ENCODE data around the gene C20orf141.
"Not testable (repeated sequence)": the region's sequence is repeated elsewhere in the genome, so short reads cannot be mapped to it uniquely, and the experiment has no call there.

The C20orf141 gene, protein sequence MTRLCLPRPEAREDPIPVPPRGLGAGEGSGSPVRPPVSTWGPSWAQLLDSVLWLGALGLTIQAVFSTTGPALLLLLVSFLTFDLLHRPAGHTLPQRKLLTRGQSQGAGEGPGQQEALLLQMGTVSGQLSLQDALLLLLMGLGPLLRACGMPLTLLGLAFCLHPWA

DNA sequence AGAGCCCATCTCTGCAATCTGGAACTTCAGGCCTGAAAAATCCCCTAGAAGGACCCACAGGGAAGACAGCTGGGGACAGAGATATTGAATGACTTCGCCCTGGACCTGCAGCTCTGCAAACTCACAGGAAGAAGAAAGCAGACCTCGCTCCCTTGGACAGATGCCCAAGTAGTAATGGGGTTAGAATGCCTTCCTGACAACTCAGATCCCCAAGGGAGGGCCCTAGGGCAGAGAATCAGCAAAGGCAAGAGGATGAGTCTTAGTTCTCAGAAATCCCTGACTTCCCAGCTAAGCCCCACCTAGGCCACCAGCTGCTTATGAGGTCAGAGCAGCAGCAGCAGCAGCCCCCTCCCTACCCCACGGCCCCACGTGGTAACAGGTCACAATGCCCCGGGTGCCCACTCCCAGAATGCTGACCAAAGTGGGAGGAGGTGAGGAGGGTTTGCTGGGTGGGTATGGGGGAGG lies at the start of gene C20orf141:
TSS of gene C20orf141 (plus strand) at position 401 of the 465 bp plus-strand sequence. CDS start 198 bp downstream, outside the sequence.
- DNase-seq = no peak

DNA sequence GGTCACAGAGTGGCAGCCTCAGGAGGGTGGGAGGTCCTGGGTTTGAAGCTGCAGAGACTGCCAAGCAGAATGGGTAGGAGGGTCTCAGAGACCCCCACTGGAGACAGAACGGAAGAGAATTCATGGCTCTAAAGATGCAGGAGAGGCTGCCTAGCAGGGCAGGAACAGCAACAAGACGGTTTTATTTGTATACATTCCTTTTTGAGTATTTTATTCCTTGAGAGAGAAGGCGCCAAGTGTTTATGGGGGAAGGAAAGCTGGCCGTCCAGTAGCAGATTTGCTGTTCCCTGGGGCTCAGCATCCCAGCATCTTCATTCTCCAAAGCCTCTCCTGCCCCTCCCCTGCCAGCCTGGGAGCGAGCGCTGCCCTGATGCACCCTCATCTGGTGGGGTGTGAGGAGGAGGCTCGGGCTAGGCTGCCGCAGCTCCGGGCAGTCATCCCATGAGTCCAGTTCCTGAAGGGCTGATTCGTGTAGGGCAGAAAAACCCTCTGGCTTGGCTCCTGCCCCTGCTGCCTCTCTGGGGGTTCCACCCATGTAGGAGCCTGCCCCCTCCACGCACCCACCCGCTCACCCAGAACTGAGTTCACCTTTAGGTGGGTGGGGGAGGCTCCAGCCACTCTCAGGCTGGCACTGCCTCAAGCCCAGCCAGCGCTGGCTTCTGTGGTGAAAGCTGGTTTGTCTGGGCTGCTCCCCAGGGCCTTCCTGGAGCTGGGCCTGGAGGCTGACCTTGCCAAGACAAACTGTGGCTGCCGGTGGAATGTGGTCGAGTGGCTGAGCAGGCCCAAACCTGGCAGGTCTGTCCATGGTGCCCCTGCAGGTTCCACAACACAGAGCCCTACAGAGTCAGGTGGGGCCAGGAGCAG lies 46.8 kb upstream of the C20orf141 start:
- no peak for DNase-seq

DNA sequence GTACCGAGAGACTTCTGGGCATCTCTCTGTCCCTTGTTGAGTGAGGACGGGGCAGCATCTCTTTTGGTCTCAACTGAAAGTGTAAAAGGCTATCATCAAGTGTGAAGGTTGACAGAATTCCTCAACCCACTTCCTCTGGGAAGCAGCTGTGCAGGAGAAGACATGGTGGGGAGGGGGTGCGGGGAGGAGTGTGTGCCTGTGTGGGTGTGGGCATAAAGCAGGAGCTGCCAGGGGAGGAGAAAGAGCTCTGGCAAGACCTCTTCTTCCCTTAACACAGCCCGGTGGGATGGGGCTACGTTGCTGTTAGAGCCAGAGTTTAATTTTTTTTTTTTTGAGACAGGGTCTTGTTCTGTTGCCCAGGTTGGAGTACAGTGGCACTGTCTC lies 46.2 kb upstream of the C20orf141 start:
- no peak for DNase-seq

DNA sequence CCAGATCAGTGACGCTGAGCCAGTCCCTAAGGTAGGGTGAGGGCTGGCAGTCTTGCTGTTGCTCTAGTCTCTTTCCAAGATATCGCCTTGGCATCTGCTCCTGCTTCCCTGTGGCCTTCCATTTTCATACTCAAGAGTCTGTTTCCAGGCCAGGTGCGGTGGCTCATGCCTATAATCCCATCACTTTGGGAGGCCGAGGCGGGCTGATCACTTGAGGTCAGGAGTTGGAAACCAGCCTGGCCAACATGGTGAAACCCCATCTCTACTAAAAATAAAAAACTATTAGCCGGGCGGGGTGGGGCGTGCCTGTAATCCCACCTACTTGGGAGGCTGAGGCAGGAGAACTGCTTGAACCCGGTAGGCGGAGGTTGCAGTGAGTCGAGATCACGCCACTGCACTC lies 44.7 kb upstream of the C20orf141 start:
- not testable (repeated sequence) for DNase-seq

DNA sequence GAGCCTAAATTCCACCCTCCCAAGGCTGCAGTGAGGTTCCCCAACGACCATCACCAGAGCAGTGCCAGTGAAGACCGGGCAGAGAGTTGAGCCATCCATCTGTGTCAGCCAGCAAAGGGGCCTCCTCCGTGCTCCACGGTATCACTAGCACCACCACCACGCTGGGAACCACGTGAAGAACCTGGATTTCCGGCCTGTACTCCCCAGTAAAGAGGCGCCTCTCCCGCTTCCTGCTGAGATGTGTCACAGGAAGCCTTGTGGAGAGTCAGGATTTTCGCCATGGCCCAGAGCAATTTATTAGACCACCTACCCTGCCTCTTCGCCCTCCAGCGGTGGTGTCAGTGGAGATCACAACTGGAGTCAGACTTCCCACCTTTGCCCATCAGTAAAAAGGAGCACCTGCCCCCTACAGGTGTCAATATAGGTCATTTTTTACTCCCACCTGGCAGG lies 43.1 kb upstream of the C20orf141 start:
- DNase-seq = no peak

DNA sequence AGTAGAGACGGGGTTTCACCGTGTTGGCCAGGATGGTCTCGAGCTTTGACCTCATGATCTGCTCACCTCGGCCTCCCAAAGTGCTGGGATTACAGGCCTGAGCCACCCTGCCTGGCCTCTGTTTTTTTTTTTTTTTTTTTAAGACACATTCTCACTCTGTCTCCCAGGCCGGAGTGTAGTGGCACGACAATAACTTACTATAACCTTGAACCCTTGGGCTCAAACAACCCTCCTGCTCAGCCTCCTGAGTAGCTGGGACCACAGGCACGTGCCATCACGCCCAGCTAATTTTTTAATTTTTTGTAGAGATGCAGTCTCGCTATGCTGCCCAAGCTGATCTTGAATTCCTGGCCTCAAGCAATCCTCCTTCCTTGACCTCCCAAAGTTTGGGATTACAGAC lies 41.0 kb upstream of the C20orf141 start:
- DNase-seq = no peak

DNA sequence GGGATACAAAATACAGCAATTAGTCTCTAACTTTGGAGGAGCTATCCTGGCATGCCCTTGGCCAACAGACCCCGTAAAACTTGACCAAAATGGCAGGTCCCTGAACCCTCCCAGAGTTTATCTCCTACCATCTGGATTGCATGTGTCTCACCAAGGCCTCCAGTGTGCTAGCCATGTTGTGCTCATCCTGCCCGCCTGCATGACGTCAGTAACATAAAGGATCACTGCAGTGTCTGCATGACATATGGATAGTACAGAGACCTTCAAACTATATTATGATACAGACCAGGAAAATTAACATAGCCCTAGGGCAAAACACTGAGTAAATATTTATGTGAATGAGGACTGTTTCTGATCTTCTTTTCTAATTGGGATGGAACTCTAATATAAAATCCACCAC lies 39.6 kb upstream of the C20orf141 start:
- no peak for DNase-seq

DNA sequence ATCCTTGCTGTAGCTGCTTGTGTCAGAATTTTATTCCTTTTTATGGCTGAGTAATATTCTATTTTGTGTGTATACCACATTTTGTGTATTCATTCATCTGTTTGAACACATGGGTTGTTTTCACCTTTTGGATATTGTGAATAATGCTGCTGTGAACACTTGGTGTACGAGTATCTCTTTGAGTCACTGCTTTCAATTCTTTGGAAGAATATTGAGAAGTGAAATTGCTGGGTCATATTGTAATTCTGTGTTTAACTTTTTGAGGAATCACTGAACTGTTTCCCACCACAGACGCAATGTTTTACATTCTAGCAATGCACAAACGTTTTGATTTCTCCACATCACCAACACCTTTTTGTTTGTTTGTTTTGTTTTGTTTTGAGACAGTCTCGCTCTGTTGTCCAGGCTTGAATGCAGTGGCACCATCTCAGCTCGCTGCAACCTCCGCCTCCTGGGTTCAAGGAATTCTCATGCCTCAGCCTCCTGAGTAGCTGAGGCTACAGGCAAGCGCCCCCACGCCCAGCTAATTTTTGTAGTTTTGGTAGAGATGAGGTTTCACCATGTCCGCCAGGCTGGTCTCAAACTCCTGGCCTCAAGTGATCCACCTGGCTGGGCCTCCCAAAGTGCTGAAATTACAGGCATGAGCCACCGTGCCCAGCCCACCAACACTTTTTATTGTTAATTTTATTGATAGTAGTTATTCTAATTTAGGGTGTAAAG lies 36.0 kb upstream of the C20orf141 start:
- DNase-seq = no peak

DNA sequence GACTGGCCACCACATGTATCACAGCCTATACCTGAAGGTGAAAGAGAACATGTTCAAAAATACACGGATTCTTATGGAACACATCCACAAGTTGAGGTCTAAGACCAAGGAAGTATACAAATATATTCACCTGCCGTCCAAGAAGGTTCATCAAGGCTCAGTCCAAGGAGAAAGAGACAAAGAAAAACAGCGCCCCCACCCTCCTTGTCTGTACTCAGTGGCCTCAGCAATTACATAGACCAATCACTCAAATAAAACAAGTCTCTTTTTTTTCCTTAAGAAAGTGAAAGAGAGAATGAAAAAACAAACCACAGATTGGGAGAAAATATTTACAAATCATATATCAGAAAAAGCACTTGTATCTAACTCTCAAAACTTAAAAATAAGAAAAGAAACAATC lies 33.8 kb upstream of the C20orf141 start:
- no peak for DNase-seq

DNA sequence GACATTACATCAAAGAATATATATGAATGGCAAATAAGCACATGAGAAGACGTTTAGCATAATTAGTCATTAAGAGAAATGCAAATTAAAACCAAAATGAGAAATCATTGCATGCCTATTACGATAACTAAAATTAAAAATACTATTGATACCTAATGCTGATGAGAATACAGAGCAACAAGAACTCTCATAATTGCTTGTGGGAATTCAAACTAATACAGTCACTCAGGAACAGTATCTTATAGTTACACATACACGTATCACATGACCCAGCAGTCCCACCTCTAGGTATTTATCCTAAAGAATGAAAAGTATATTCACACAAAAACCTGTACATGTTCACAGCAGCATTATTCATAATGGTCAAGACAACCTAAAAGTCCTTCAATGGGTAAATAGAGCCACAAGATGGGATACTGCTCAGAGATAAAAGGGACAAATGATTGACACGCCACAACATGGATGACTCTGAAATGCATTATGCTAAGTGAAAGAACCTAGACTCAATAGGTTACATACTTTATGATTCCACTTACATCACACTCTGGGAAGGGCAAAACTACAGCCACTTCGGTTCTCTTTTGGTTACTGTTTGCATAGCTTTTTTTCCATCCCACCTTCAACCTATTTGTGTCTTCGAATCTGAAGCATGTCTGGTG lies 30.8 kb upstream of the C20orf141 start:
- DNase-seq = no peak

DNA sequence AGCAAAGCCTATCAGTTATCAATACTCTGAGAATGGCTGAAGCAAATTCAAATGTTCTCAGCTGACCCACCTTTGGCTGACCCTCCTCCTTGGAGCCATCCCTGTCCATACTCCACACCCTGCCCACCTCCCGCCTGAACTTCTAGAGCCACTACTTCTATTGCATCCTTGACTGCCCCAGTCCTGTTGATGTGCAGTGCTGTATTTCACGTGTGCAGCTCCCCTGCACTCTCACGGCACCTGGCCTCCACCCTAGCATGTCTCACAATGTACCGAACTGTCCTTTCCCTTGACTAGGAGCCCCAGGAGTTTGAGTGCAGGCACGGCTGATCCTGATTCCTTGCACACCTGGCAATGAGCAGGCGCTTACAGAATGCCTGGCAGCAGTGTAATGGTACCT lies 21.3 kb upstream of the C20orf141 start:
- no peak for DNase-seq

DNA sequence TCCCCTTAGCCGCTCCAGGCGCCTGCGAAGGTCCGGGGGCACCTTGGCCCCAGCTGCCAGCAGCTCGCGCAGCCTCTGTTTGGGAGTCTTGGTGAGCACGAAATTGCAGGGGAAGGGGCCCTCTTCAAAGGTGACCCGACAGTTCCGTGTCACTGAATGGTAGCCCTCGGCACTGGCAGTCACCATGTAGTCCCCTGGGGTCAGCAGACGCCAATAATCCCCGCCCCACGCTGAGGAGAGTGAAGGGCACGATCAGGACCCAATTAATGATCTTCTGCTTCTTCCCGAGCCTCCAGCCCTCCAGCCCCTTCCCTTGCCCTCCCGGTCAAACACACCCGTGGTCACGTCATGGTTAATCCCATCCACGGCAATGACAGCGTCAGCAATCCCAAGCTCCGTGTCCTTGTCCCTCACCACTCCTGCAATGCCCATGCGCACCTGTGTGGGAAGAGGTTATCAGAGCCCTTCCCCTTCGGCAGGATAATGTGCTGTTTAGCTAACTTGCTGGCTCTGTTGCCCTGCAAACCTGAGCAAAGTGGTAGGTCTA lies 20.5 kb upstream of the C20orf141 start:
- DNase-seq = no peak

DNA sequence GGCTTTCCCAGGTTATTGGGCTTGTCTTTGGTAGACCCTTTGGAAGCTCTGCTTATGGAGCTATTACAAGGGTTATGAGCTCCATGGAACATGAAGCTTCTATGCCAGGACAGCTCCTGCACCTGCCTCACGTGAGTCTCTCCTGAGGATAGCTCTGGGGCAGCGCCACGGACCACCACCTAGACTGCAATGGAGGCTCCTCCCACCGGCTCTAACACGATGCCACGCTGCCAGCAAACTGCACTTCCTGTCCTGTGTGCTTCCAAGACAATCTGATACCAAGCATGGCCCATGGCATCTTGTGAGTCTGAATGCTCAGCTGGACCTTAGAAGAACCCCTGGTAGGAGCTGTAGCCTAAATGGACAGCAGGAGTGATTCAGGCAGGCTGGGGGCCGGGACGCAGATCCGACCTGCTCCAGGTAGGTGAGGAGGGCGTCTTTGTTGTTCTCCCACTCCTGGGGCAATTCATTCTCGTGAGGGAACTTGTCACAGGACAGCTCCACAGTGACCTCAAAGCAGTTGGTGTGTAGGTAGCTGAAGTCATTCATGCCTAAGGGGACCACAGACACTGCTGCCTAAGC lies 19.8 kb upstream of the C20orf141 start:
- no peak for DNase-seq

DNA sequence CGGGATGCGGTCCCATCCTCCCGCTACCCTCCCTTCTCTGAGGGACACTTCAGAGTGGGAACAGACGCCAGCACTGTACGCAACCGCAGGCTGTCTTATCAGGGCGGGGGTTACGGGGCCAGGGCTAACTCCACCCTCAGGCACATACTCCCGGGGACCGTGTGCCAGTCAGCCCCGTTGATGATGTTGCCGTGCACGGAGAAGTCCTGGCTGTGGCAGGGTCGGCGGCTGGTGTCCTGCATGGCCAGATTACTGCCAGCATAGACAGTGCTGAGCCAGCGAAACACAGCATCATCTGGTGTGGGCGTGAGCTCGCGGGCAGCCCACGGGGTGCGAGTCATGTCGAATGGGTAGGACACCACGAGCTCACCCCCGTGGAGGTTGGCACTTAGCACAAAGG lies 19.3 kb upstream of the C20orf141 start:
- DNase-seq = no peak

DNA sequence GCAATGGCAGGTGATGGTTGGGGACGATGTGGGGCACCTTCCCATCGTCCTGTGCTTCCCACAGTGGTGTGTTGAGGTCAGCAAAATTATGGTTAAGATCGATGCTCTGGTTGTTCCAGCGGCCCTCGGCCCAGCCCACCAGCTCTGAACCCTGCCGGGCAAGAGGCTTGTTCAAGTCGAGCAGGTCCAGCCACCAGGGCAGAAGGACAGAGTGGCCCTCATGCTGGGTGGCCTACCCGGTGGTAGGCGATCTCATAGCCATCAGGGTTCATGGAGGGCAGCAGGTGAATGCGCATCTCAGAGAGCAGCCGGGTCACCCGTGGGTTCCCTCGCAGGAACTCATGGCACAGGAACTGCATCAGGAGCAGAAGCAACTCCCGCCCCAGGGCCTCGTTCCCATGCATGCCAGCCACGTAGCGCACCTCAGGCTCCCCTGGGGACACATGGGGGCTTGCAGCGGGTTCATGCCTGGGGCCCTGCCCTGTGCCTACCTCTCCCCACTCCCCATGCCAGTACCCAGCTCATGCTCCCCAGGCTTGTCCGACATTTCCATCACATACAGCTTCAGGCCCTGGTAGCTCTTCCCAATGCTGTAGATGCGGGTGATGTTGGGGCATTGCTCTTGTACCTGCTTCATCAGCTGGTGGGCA lies 18.7 kb upstream of the C20orf141 start:
- DNase-seq = no peak

DNA sequence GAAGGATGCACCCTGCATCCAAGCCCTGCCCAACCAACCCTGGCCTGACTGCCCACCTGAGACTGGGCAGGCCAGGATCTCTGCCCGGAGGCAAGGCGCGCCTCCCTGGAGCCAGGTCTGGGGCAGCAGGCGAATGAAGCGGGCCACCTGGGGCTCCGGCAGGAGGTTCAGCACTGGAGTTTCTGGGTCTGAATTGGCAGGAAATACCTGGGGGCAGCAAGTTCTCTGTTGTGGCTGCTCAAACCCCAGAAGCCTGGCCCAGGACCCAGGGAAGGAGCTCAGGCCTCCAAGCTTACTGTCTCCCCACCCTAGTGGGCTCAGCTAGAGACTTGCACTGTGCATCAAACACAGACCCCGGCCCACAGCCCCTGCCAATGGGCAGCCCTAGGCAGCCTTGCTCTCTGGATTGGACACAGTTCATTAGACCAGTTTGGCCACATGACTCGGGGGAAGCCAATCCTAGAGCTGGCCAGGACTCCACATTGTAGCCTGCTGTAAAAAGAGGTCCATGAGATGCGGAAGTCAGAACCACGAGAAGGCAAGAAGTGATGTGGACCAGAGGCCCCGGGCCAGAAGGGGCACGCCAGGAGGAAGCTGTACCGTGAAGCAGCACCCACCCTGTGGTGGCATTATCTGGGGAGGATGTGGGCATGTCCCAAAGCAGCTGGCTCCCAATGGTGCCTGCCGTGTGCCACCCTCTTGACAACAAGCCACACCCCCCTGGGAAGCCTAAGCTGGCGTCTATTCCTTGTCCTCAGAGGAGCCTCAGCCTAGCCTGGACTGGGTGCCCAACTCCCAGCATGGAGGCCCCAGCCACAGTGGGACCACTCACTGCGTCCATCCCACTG lies 17.4 kb upstream of the C20orf141 start:
- DNase-seq = no peak

DNA sequence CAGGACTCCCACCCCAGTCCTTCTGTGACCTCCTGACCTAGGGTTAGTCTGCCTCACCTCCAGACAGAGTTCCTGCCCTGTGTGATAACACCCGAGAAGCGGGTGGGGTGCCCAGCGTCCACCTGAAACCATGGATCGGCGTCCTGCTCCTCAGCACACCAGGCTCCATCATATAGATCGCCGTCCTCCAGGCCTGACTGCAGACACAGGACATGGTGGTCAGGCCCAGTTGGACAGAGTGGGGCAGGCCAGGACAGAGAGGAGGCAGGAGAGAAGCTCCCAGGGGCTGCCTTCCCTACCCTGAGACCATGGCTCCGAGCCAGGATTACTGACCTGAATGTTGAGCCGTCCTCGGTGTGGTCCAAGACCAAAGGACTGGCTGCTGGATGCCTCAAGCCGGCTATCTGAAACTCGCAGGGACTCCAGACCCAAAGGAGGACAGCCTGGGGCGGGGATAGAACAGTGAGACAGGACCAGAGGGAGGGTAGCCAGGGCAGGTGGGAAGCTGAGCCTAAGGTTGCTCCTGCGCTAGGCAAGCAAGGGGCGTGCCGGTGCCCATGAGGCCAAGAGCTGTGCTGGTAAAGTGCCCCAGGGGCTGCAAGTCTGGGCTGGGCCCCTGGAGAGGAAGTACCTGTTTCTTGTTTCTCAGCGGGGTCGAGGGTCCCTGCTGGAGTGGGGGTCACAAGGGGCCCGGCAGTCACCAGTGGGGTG lies 16.5 kb upstream of the C20orf141 start:
- DNase-seq = no peak

DNA sequence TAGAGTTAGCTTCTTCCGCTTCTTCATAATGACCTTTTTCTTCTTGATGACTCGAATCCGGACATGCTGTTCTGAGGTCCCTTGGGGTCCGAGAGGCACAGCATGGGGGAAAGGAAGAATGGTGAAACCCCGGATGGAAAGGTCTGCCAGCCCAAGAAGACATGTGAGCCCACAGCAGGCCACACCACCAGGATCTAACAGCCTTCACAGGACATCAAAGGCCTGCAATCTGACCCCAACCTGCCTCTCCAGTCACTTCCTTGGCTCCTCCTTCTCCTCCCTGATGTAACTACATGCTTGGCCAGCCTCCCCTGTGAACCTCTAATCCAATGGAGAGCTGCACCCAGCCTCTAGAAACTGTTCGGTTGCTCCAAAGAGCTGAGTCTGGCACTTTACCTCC lies 16.0 kb upstream of the C20orf141 start:
- no peak for DNase-seq

DNA sequence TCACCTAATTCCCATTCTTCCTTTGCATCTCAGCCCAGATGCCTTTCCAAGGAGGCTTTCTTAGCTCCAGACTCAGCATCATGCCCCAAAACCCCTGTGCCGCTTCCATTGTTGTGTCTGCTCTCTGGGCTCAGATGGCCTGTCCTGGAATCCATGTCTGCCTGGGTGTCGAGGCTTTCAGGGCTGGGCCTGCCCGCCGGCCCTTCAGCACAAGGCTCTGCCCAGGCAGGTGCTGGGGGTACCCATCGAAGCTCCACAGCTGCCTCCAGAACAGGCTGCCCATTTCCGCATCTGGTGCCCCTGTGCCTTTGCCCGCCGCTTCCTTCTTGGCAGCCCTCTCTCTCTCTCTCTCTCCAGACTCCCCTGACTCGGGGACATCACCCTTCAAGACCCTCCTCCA lies 15.5 kb upstream of the C20orf141 start:
- DNase-seq = no peak
